NCI-H345 treated with DMSO at 0.1 percent for 48 hours (cell line): ENCODE results near the gene HOXC9.

Source experiments
- DNase-seq: peaks from one replicate; lab custom pipeline; 2025; ENCODE audit not compliant: unreplicated experiment; lab: John Stamatoyannopoulos, UW

HOXC9 gene

DNA sequence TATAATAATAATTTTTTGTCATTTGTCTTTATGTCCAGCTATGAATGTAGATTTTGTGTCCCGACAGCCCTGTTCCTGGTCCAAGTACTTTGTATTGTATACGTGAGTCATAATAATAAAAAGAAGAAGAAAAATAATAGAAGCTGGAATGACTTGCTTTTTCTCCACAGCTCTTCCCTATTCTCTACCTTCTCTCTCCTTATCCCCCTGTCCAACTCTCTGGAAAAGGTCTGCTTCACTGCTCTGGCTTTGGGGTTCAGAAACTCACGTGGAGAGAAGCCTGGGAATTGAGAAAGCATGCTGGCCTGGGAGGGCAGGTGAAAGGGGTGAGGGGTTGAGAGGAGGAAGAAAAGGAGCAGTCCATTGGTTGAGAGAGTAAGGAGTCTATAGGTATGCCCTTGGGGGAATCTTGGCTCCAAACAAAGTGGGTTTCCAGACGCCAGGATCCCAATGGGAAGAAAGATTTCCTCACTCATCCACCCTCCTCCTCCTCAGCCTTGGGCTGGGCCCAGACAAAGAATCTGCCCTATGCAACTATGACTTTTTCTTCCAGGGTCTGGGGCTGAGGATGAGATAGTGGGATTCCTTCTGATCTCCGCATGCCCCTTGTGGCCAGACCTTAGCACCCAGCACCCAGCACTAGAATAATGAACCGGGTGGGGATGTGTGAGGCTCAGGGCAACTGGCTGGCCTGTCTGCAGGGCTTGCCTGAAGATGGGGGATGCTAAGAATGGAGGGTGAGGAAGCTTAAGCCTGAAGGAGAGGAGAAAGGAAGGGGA, 12.9 kb downstream of the HOXC9 start:
- DNase-seq, result no peak

DNA sequence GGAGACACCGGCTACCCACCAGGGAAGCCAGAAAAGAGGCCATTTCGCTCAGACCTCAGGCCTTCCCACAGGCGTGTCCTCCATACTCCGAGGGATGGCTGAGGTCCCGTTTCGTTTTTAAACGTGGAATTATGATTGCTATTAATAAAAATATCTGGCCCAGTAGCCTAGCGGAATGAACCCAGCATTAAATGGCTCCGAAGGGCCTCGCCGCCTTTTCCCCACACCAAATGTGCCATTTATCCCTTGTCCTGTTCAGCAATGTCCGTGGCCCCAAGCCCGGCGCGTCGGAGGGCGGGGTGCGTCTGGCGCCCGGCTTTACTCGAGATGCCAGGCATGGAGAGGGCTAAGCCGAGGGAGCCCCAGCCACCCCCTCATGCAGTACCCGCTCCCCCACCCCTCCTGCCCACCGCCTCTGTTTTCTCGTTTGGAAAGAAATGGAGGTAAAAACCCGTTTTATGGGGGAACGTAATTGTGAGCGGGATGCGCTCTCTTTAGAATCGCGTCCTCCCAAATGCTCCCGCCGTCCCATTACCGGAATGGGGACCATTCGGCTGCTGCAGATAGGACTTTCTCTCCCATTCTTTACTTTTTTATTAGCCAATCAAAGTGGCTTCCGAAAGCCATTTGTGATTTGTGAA, 14.5 kb downstream of the HOXC9 start:
- no peak for DNase-seq

DNA sequence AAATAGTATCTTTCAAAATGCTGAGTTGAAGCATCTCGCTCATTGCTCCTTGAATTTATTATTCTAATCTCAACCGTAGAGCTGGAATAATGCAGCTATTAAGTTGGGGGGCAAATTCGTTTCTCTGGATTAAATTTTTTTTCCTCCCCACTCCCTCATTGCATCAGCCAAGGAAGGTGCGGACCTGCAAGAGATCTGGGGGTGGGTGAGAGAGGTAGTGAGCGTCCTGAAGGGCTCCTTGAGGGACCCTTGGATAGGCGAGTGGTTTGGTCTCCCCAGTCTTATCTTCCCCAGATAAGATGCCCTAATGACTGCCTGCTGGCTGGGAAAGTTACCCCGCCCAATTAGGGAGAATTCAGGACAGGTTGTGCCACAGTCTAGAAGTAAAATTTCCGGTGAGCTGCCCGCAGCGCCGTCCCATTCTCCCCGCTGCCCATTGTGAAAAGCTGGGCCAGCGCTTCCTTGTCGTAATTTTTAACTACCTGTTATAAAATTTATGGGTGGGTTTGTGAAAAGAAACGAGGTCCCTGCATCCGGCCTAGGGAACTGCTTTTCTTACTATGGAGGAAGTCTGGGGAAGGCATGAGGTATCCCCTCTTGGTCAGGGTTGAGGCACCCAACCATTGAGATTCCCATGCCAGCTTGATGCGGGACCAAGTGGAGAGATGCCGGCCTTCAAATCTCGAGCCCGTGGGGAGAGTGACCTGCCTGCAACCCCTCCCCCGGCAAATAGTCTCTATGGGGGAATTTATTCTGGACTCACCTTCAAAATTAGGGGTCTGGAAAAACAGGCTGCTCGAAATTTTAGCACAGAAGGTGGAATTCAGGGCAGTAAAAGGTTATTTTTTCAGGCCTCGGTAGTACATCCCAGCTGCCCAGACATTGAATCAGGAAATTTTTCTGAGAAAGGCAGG, 15.3 kb downstream of the HOXC9 start:
- DNase-seq, result no peak

DNA sequence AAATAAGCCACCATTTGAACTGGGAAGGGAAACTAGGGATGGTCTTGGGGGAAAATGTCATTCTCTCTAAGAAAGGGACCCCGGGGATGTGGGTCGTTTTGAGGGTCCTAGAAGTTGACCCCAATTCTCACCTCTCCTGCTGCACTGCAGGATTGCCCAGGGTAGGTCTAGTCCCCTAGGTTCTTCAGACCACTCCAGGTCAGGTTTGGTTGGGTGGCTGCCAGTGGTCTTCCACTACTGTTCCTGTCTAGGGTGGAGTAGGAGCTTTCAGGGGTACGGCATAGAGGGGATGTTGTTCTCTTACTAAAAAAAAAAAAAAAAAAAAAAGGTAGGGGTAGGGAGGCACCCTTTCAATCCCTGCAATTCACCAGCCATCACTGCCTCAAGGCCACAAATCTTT, 16.1 kb downstream of the HOXC9 start:
- DNase-seq, result no peak

DNA sequence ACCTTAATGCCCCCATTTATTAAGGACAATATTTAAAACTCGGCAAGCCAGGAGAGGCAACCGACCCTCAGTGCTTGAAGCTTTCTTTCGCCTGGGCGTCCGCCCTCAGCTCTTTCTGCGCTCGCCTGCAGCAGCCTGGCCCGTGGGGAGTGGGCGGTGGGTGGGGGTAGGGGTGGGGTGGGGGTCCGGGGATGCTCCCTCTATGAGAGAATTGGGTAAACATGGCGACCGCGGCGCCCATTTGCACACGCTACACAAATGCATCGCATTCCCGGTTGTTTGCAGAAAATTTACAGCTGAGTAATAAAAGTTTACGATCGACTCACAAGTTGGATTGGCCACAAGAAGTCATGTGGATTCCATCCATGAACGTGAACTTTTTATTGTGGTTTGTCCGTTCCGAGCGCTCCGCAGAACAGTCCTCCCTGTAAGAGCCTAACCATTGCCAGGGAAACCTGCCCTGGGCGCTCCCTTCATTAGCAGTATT, 16.6 kb downstream of the HOXC9 start:
- DNase-seq, result no peak

DNA sequence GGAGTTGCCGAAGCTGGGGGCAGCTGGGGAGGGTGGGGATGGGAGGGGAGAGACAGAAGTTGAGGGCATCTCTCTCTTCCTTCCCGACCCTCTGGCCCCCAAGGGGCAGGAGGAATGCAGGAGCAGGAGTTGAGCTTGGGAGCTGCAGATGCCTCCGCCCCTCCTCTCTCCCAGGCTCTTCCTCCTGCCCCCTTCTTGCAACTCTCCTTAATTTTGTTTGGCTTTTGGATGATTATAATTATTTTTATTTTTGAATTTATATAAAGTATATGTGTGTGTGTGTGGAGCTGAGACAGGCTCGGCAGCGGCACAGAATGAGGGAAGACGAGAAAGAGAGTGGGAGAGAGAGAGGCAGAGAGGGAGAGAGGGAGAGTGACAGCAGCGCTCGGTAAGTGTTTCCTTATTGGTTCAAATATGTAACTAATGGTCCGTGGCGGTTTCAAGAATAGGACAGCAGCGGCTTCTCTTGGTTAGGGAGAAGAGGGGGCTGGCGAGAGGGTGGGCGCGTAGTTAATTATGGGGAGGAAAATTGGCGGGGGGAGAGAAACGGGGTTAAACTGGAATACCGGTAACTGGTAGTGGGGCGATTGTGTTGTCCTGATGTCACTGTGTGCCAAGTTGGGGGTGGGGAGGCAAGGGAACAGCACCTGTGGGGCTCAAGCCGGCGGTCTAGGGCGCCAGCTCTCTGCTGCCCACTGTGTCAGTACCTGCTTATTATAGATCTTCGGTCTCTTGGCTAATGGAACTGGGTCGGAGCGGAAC, 17.2 kb downstream of the HOXC9 start:
- no peak for DNase-seq

DNA sequence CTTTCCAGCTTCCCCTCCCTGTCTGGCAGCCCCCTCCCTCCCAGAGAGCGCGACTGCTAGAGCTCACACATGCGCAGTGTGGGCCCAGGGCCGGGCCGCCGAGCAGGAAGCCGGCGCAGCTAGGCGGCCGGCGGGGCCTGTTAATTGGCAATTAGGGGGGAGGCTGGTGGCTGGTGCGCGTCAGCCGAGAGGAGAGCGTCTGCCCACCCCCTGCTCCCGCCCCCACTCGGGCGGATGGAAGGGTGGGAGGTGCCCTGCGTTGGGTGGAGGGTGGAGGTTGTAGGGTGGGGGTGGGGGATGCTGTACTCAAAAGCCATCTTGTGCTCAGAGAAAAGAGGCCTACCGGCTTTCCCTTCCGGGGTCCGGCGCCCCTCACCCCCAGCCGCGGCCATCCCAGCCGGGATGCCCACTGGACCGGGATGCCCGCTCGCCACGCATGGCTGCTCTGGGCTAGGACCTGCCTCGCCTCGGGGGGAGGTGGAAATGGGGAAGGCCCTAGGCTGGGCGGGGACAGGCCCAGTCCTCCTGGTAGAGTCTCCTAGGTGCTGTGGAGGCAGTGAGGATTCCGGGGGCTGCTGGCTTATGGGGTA, 18.0 kb downstream of the HOXC9 start:
- DNase-seq, result peak; percentile 53

DNA sequence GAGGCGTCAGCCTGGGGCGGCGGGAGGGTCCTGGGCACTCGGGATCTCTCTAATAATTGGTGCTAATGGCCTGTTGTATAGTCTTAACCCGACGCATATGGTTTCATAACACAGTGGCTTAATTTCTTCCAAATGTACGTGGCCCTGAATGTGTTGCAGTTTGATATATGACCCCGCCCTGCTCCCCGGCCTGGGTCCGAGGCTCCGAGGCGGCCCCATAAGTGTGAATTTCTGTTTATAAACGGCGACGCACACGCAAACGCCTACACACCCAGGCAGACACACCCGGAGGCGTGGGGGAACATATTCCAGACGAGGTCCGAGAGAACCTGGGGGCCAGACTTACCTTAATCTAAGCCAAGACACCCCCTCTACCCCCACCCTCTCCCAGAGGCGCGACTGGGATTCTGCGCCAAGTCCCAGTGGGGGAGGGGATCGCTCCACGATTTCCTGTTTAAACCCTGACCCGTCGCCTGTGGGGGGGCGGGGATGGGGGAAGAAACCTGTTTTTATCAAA, 18.6 kb downstream of the HOXC9 start:
- no peak for DNase-seq

DNA sequence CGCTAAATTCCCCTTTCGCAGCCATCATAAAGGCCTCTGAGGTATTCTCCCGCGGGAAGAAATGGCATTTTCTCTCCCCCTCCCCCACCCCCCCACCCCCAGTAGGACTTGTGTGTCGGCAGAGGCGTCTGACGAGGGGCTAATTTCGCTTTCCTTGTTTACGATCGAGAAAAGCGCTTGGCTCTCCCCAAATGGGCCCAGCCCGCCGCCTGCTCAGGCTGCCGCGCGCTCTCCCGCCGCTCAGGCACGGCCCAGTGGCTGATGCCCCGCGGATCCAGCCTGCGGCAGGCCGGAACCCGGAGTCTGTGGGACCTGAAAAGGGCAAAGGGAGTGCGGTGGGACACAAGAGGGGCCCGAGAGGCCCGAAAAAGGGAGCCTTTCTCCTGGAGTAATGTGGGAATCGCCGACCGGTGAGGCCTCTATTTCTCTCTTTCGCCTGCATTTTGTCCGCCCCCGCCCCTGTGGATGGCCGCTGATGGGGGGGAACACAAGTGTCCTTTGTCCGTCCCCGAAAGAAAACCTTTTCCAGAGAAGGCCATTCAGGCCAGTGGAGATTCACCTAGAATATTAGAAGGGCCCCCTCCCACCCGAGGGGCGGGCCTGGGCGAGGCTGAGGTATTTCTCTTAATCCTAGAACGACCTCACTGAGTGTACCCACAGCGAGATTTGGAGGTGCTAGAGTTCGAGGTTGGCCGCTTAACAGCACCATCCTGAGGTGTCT, 19.3 kb downstream of the HOXC9 start:
- DNase-seq, result no peak

DNA sequence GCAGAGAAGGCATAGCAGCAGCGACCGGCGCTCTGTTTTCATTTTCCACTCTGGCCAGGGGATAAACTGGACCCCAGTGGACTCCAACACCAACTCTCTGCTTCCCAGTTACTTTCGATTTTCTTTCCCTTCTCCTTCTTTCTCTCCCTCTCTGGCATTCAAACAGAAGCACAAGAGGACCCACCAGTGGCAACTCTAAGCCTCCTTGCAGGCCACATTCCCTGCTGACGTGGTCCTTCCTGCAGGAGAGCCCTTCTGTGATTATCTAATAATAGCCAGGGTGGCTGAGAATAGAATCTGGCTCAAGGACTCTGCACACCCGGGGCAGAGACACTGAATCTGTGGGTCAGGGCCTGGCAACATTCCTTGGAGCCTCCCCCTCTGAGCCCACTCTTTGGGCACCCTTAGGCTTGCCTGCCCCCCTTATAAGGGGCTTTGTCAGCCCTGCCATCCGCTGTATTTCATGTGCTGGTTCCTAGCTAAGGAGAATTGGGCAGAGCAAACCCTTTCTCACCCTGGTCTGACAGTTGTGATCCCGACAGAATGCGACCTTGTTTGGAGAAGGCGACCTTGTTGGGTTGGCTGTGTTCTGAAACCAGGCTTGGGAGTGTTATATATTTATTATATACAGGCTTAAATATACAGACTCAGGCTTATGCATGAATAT, 20.1 kb downstream of the HOXC9 start:
- DNase-seq, result no peak

DNA sequence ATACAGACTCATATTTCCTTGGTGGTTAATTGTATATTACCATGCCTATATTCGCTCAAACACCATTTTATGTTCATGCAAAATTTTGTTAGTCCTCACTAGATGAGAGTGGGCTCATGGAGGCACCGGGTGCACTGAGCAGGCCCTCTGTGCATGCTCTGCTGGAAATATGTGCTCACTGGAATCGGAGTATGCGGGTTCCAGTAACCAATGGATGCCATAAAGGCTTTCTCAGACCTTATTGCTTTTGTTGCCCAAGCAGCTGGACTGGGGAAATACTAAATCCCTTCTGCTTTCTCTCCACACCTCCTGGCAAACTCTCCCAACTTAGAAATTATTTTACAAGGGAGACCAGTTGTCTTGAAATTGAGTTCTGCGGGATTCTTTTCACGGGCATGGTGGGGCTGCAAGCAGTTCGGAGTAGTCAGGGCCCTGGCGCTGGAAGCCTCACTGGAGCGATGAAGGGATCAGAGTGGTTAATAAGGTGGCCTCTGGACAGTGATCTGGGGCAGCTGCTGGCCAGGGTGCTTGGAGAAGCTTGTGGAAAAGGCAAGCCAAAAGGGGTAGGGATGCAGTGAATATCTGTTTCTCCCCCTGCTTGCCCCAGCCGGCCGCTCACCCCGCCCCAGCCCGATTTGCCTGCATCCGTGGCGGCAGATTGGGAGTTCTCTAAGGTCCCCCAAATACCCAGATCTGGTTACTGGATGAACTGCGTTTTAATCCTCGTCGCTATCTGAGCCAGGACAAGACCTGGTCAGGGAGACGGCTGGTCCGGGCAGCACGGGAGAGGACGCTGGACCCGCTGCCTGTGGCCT, 20.8 kb downstream of the HOXC9 start:
- no peak for DNase-seq

DNA sequence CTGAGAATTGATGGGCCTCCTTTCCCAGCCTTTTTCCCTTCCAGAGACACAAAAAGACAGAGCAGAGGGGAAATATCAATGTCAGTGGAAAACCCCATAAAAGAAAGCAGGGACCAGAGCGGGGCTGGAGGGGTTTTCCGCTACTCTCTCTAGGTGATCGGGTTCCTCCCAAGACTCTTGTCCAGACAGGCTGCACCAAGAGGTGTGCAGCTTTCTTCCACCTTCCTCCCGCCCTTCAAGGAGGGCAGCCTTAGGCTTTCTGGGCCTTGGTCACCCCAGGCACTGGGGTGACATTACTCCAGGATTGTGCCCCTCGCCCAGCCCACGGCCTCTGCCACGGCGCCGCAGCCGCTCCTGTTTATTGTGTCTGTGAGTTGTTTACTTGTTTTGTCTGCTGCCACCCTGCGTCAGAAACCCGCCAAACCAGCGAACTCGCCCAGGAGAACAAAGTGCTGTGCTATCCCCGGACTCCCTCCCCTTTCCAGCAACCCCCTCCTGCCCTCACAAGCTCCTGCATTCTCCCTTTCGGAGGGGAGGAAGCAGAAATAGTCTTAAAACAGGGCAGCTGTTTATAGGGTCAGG, 21.6 kb downstream of the HOXC9 start:
- no peak for DNase-seq

DNA sequence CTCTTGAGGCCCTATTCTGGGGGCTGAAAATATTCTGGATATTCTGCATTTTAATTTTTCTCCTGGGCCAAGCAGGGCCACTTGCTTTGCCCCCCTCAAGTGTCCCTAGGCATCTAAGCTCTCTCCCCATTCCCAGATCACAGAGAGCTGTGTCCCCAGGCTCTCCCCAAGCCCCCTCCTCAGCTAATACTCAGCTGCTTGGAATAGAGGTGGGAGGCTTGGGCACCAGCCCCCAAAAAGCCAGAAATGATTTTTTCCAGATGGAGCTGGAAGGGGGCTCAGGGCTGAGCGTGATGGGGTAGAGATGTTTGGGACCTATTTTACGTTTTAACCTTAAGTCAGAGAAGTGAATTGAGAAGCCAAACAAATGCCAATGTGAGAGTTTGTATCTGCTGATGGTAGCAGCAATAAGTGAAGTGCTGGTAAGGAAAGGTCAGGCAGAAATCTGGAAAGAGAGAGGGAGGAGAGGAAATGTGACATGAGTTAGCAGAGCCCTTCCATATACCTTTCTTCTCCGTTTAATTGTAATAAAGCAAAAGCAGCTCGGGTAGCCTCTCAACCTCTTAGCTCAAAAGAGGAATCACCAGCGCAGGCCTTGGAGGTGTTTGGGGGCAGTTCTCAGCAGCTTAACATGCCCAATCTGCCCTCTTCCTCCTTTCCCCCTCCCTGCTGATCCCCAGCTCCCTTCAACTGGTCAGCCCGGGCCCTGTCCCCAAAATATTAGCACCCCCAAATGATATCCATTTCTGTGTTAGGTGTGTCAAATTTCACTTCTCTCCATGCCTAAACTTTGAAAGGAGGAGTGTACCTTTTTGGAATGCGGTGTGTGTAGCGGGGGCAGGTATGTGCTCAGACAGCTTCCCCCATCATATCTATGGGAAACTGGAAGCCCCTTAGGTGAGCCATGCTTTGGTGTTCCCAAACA, 23.3 kb downstream of the HOXC9 start:
- DNase-seq, result no peak

DNA sequence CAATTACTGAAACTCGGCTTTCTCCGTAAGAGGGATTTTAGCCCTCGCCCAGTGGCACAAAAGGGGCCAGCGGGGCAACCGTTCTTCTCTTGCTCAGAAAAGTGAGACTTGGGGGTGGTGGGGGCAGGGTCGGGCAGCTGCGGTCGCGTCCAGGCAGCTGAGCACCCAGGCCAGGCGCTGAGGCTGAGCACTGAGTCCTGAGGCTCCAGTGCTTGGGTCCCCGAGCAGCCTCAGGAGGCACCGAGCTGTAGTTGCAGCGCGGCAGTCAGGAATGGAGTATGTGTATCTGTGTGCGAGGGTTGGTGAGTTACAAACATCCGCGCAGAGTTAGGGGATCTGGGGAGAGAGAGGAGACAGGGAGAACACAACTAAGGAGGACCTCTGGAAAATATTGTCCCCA, 24.2 kb downstream of the HOXC9 start:
- DNase-seq, result no peak

DNA sequence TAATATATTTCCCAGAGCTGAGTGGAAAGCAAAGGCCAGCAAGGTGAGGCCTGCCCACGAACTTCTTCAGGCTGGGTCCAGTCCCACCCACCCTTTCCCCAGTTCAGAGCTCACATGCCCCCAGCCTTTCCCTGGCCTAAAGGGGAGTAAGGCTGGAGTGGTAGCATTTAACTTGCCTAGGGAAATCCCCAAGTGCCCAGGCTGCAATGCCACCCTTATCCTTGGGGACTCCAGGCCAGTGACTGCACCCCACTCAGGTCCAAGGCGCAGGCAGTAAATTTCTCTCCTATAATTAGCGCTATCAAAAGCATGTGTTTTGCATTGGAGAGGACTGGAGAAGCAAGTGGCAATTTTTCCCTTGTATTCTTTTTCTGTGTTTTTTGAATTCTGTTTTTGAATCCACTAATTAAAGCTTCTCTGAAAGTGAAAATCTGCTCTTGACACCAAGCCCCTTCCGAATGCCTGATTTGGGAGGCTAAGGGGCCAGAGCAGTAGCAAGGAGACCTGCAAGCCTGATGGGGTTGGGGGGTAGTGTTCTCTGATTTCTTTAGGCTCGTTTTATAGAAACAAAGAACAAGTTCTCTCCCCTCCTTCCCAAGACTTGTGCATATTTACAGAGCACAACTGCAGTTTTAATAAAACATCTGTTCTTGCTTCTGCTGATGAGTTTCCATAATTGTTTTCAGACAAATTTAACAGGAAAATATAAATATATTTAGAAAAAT, 24.8 kb downstream of the HOXC9 start:
- DNase-seq, result no peak
